ENCODE measurements around the gene ZBTB38. TPM values are rescaled to one million over a fixed set of nuclear protein-coding genes. Genes with fewer than 3 reads are reported as not detected.
A peak's percentile ranks its signal among the peaks of the same experiment; 100 is the strongest.

ZBTB38 gene
- total and polyA plus RNA-seq, 2 donors from 2014 or later = 8.6 to 113 TPM

DNA sequence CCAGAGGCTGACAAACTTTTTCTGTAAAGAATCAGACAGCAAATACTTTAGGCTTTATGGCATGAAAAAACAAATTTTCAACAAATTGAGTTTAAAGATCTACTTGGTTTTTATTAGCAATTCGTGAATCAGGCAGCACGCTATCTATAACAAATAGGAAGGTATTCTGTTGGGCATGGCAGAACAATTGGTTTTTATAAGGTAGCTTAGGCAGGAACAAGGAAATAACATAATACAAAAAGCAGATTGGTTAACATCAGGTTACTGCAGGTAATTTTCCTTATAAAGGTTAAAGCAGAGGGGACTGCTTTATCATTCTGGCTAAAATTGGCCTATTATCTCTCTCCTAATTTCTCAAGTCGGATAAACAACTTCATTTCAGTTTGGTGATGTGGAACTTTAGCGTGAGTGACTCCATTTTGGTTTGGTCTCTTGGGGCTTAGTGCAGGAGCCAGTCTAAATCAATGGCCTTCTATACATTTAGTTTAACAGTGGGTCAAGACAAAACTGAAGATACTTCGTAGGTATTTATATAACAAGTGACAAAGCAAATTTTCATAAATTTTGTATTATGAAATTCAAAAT lies 26.8 kb downstream of the ZBTB38 start:
- Histone ChIP-seq H3K4me3 (ENCODE audit: low read length in 3 of 3) (no peak overlapping the region), H3K4me1 (ENCODE audit: control insufficient read depth in 2 of 3, insufficient read depth in 2 of 3, low read depth in 1 of 3, low read length in 3 of 3) (peaks cover 0 to 2% (median 0%) of the 10 kb centered on the region in 3 donors), H3K27ac (ENCODE audit: low read depth in 2 of 2, low read length in 2 of 2) (no peak overlapping the region), H3K9ac (ENCODE audit: low read length in 3 of 3) (no peak overlapping the region), H3K27me3 (ENCODE audit: control insufficient read depth, insufficient read depth, low read length) (no peaks in the 10 kb centered on the region), H3K36me3 (ENCODE audit: control insufficient read depth in 2 of 3, insufficient read depth in 3 of 3, low read length in 3 of 3) (peaks cover 0 to 8% (median 8%) of the 10 kb centered on the region in 3 donors), H3K9me3 (ENCODE audit: control insufficient read depth in 2 of 3, insufficient read depth in 1 of 3, low read length in 3 of 3) (peaks cover 0 to 4% (median 3%) of the 10 kb centered on the region in 3 donors)
- no peak for DNase-seq
- FAIRE-seq = no peak
- intact Hi-C loops (cut with DNase I) = no loop called here
- TF ChIP-seq, protein P1, sequence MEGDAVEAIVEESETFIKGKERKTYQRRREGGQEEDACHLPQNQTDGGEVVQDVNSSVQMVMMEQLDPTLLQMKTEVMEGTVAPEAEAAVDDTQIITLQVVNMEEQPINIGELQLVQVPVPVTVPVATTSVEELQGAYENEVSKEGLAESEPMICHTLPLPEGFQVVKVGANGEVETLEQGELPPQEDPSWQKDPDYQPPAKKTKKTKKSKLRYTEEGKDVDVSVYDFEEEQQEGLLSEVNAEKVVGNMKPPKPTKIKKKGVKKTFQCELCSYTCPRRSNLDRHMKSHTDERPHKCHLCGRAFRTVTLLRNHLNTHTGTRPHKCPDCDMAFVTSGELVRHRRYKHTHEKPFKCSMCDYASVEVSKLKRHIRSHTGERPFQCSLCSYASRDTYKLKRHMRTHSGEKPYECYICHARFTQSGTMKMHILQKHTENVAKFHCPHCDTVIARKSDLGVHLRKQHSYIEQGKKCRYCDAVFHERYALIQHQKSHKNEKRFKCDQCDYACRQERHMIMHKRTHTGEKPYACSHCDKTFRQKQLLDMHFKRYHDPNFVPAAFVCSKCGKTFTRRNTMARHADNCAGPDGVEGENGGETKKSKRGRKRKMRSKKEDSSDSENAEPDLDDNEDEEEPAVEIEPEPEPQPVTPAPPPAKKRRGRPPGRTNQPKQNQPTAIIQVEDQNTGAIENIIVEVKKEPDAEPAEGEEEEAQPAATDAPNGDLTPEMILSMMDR (IDR thresholded peaks at IDR 0.05; ENCODE audit: borderline replicate concordance, extremely low read depth, insufficient read depth) = no peak

DNA sequence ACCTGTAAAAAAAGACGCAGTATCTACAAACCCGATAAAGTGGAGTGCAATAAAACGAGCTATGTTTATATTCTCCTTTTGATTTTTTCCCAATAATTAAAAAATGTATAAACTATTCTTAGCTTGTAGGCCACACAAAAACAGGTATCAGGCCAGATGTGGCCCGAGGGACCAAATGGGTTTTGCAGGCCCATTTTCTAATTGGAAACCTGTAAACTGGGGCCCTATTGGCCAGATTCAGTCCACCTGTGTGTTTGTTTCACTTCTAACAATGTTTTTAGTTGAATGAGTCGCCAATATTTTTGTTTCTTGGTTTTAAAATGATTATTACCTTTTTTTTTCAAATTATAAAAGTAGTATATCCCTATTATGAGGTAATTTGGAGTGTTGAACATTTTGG lies 29.7 kb downstream of the ZBTB38 start:
- peaks cover 0 to 4% (median 3%) of the 10 kb centered on the region in 3 donors for H3K9me3 ChIP-seq (ENCODE audit: control insufficient read depth in 2 of 3, insufficient read depth in 1 of 3, low read length in 3 of 3)
- no peak overlapping the region for H3K4me3 ChIP-seq (ENCODE audit: low read length in 3 of 3)
- H3K36me3 ChIP-seq (ENCODE audit: control insufficient read depth in 2 of 3, insufficient read depth in 3 of 3, low read length in 3 of 3) = peaks cover 0 to 8% (median 8%) of the 10 kb centered on the region in 3 donors
- TF ChIP-seq, protein P1 (IDR thresholded peaks at IDR 0.05; ENCODE audit: borderline replicate concordance, extremely low read depth, insufficient read depth) = no peak
- intact Hi-C loops (cut with DNase I) = no loop called here
- no peaks in the 10 kb centered on the region for H3K27me3 ChIP-seq (ENCODE audit: control insufficient read depth, insufficient read depth, low read length)
- FAIRE-seq (no peak), DNase-seq (no peak)
- no peak overlapping the region for H3K27ac ChIP-seq (ENCODE audit: low read depth in 2 of 2, low read length in 2 of 2)
- H3K9ac ChIP-seq (ENCODE audit: low read length in 3 of 3) = no peak overlapping the region
- peaks cover 0 to 14% (median 11%) of the 10 kb centered on the region in 3 donors for H3K4me1 ChIP-seq (ENCODE audit: control insufficient read depth in 2 of 3, insufficient read depth in 2 of 3, low read depth in 1 of 3, low read length in 3 of 3)

DNA sequence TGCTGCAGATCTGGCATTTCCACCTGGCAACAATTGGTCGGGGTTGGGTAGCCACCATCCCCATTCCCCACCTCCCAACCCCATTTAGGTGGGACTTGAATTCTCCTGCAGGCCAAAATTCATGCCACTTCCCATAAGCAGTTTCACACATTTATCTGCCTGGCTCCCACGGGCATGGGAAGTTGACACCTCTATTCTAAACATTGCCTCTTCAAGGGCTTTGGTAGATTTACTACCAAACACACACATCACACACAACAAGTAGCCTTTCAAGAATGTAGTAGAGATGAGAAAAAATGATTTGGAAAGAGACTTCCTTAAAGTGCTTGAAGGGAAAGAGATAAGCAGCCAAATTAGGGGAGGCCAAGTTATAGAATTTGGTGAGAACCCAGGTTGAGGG lies 30.9 kb downstream of the ZBTB38 start:
- Histone ChIP-seq H3K9me3 (ENCODE audit: control insufficient read depth in 2 of 3, insufficient read depth in 1 of 3, low read length in 3 of 3) (peaks cover 0 to 4% (median 3%) of the 10 kb centered on the region in 3 donors), H3K4me1 (ENCODE audit: control insufficient read depth in 2 of 3, insufficient read depth in 2 of 3, low read depth in 1 of 3, low read length in 3 of 3) (peaks cover 0 to 22% (median 17%) of the 10 kb centered on the region in 3 donors), H3K27ac (ENCODE audit: low read depth in 2 of 2, low read length in 2 of 2) (peak overlapping the region in 1 of 2 donors; percentile 41), H3K9ac (ENCODE audit: low read length in 3 of 3) (no peak overlapping the region), H3K4me3 (ENCODE audit: low read length in 3 of 3) (no peak overlapping the region), H3K27me3 (ENCODE audit: control insufficient read depth, insufficient read depth, low read length) (no peaks in the 10 kb centered on the region), H3K36me3 (ENCODE audit: control insufficient read depth in 2 of 3, insufficient read depth in 3 of 3, low read length in 3 of 3) (peaks cover 0 to 15% (median 10%) of the 10 kb centered on the region in 3 donors)
- intact Hi-C loops (cut with DNase I) = no loop called here
- DNase-seq = no peak
- TF ChIP-seq, protein P1 (IDR thresholded peaks at IDR 0.05; ENCODE audit: borderline replicate concordance, extremely low read depth, insufficient read depth) = no peak
- no peak for FAIRE-seq
